ENCODE data around the gene ARID3A.

GRCh38 chr19:1004803-1005664 lies 79.2 kb downstream of the ARID3A start:
- TF ChIP-seq CTCF (IDR thresholded peaks at IDR 0.05; ENCODE audit: insufficient read depth, low read depth, low read length) (no peak), EZH2 (IDR thresholded peaks at IDR 0.05; ENCODE audit: insufficient read depth, low read length) (no peak)

All from astrocyte (in vitro differentiated cells and primary cell).